Mesothelial cell of epicardium (in vitro differentiated cells): ENCODE results near the gene CGB2. TPM values are rescaled to one million over a fixed set of nuclear protein-coding genes. Genes with fewer than 3 reads are reported as not detected.

Experiments used
- DNase-seq, 2 experiments: peaks; one replicate each; pipeline ENCODE4 v3.0.0; 2021; ENCODE audit warnings: low spot score in 2 of 2; ENCODE audit not compliant: unreplicated experiment in 2 of 2
- H3K27ac Mint-ChIP-seq: 2 replicates; pipeline ENCODE4 v1.8.0; 2021; ENCODE audit warnings: mixed read lengths
- H3K27me3 Mint-ChIP-seq: 2 replicates; pipeline ENCODE4 v1.8.0; 2021; ENCODE audit warnings: low read depth, mixed read lengths
- H3K36me3 Mint-ChIP-seq: 2 replicates; pipeline ENCODE4 v1.8.0; 2021; ENCODE audit warnings: mixed read lengths
- H3K4me1 Mint-ChIP-seq: 2 replicates; pipeline ENCODE4 v1.8.0; 2021; ENCODE audit warnings: mixed read lengths
- H3K4me3 Mint-ChIP-seq: 2 replicates; pipeline ENCODE4 v1.8.0; 2021; ENCODE audit warnings: mild to moderate bottlenecking, moderate library complexity, mixed read lengths
- H3K9me3 Mint-ChIP-seq: 2 replicates; pipeline ENCODE4 v1.8.0; 2021; ENCODE audit warnings: mixed read lengths
- CTCF ChIP-seq: fragments of 200-600 bp; sonication (generic); IDR thresholded peaks from one replicate; pipeline ENCODE4 v1.5.0; 2021; ENCODE audit warnings: antibody characterized with exemption; ENCODE audit not compliant: unreplicated experiment
- total RNA-seq: library from RNA; stranded (reverse); gene quantifications from 3 replicates; pipeline ENCODE4 v1.2.1, GENCODE V29; 2021

The CGB2 gene
- total RNA-seq, 1 donor from 2014 or later: 4.7 TPM

- Mint-ChIP-seq H3K4me1 (peaks cover 41% of the 10 kb centered on the region), H3K9me3 (no peaks in the 10 kb centered on the region), H3K36me3 (peaks cover 4% of the 10 kb centered on the region), H3K4me3 (no peak overlapping the region), H3K27ac (no peak overlapping the region), H3K27me3 (peaks cover 24% of the 10 kb centered on the region)
- DNase-seq: no peak
- TF ChIP-seq CTCF: no peak
Observed at GRCh38 chr19:49061000-49061399, 29.3 kb downstream of the CGB2 start.

- no peak overlapping the region for H3K27ac Mint-ChIP-seq
- no peak overlapping the region for H3K4me3 Mint-ChIP-seq
- H3K4me1 Mint-ChIP-seq: peaks cover 45% of the 10 kb centered on the region
- no peak for DNase-seq
- TF ChIP-seq CTCF: no peak
- H3K36me3 Mint-ChIP-seq: peaks cover 4% of the 10 kb centered on the region
- H3K9me3 Mint-ChIP-seq: no peaks in the 10 kb centered on the region
- H3K27me3 Mint-ChIP-seq: peaks cover 24% of the 10 kb centered on the region
Observed at GRCh38 chr19:49061445-49061844, 29.8 kb downstream of the CGB2 start.

- H3K4me3 Mint-ChIP-seq: peak overlapping the region; percentile 72
- H3K36me3 Mint-ChIP-seq: peaks cover 4% of the 10 kb centered on the region
- peaks cover 3% of the 10 kb centered on the region for H3K27me3 Mint-ChIP-seq
- TF ChIP-seq CTCF: no peak
- H3K9me3 Mint-ChIP-seq: no peaks in the 10 kb centered on the region
- no peak for DNase-seq
- peak overlapping the region; percentile 92 for H3K27ac Mint-ChIP-seq
- H3K4me1 Mint-ChIP-seq: peaks cover 47% of the 10 kb centered on the region
Observed at GRCh38 chr19:49064029-49064629, 32.4 kb downstream of the CGB2 start.

GRCh38 chr19:49064768-49065611 lies 33.3 kb downstream of the CGB2 start, which contains the start of gene NTF4:
NTF4 (minus strand) TSS chr19:49064818; CDS start chr19:49061997, 2,821 bp downstream.
- peak; percentile 65 to 78 for DNase-seq
- H3K27me3 Mint-ChIP-seq: peaks cover 7% of the 10 kb centered on the region
- H3K27ac Mint-ChIP-seq: peak within 1 kb of the TSS; percentile 92

GRCh38 chr19:49065905-49066512 lies 34.3 kb downstream of the CGB2 start:
- Mint-ChIP-seq H3K9me3 (peaks cover 4% of the 10 kb centered on the region), H3K27me3 (peaks cover 18% of the 10 kb centered on the region), H3K27ac (peak overlapping the region; percentile 81), H3K36me3 (peaks cover 5% of the 10 kb centered on the region), H3K4me1 (peaks cover 46% of the 10 kb centered on the region), H3K4me3 (peak overlapping the region; percentile 31)
- no peak for TF ChIP-seq CTCF
- DNase-seq: no peak

More at GRCh38 chr19:49064768-49065611, 33.3 kb downstream of the CGB2 start, which contains the start of gene NTF4:
- Mint-ChIP-seq H3K4me1 (peaks cover 46% of the 10 kb centered on the region), H3K36me3 (peaks cover 4% of the 10 kb centered on the region), H3K4me3 (peak within 1 kb of the TSS; percentile 72), H3K9me3 (no peaks in the 10 kb centered on the region)
- TF ChIP-seq CTCF: no peak
